HPDE6-E6E7 (cell line): Measurements from ENCODE around the gene LOXL3.

Experiments
- DNase-seq: peaks from one replicate; pipeline ENCODE4 v3.0.0; 2011; ENCODE audit warnings: missing footprints; ENCODE audit errors: extremely low spot score

The LOXL3 gene

GRCh38 chr2:74505448-74506246 lies 48.1 kb downstream of the LOXL3 start:
- DNase-seq: no peak

GRCh38 chr2:74504591-74504990 lies 49.2 kb downstream of the LOXL3 start:
- no peak for DNase-seq

DNA sequence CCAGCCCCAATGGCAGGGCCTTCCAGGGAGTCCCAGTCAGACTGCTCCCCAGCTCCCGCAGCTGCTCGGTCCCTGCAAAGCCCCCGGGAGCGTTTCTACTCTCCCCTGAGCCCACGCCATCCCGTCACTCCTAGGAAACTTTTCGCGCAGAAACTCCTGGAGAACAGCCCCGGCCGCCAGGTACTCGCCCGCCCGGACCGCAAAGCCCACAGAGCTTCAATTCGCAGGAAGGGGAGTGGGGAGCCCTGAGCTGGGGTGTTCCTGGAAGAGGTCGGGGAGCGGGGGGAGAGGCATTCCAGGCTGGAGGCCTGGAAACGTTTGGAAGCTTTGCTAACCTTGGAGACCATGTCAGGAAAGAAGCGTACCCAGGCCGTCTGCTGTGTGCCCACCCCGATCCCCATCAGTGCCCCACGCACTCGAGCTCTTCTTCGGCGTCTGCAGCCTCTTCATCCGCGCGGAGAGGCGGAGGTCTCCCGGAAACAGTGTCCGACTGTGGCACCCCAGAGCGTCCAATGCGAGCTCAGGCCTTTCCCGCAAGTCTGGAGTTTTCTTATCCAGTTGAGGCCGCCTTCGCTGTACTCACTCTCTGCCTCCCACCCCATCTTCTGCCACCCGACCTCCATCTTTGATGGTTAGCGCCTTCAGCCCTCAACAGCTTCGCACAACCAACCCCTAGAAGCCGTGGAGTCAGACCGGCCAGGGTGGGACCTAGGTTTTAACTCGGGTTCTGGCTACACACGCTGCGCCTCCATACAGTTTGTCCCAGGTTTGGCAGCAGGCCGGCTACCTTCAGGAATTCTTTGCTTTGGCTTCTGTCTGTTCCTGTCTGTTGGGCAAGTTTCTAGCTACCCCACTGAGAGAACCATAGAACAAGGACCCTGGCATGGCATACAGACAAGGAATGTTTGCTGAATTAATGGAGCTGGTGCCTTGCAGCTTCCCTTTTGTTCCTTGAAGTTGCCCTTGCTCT lies 50.0 kb downstream of the LOXL3 start:
- no peak for DNase-seq

DNA sequence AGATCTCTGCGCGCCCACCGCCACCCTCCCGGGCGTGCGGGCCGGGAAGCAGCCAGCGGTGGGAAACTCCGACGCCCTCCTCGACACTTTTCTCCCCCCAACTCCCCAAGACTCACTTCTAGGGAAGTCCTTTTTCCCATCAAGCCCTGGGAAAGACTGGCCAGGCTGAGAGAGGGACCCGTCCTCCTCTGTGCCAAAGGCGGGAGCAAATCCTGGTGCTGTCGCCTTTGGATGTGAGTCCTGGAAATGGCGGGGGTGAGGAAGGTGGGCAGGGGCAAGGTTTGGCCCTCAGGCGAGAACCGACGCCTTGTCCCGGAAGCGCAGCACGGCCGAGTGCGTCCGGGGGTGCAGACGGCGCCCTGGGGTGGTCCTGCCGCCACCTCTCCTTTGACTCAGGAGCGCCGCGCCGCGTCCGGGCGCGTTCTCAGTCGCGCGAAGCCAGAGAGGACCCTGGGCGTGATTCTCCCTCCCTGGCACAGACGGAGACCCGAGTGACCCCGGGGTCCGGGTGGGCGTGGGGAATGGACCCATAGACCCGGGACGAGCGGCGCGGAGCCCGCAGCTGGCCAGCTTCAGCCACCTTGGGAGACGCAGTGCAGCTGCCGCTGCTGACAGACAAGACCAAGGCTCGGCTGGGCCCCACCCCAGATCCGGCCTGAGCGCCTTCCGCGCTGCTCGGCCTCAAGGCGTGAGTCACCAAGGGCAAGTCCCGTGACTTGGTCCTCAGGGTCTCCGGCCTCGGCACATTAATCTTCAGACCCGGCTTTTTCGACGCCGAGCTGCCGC lies 50.8 kb downstream of the LOXL3 start:
- no peak for DNase-seq

DNA sequence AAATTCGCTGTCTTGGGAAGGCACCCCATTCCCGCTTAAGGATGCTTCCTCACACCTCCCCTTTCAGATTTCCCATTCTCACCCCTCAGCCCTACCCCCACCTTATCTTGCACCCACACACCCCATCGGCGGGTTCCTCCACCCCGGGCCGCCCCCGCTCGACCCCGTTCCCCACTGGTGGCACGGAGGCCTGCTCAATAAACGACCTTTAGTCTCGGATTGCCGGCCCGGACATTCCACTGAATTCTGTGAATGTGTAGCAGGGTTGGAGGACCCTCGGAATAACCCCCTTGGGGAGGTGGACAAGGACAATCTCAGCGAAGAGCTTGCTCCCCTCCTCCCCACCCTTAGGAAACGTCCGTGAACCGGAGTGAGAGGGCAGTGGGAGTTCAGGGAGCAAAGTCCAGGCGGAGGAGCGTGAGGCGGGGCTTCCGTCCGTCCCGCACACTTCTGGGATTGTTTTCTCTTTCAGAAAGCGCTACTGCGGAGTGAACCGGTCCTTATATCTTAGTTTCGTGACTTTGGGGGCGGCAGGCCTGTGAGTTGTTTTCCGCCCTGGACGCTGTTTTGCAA lies 51.5 kb downstream of the LOXL3 start:
- DNase-seq: no peak

- no peak for DNase-seq
Measured at GRCh38 chr2:74501335-74502071, 52.2 kb downstream of the LOXL3 start.

DNA sequence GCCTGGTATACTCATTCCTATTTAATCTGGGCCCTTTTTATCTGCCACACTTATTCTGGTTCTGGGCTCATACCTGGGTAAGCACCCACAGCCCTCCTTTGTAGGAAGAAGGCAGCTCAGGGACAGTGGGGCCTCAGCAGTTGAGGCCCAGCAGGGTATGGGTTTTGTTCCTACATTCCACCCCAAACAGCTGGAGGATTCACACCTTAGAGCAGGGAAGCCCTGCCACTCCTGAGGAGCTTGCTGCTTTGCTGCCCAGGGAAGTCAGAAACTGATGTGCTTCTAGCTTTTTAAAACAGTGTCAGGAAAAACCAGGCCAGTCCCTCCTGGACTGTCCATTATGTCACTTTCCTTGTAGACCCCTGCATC lies 53.2 kb downstream of the LOXL3 start:
- DNase-seq: no peak

DNA sequence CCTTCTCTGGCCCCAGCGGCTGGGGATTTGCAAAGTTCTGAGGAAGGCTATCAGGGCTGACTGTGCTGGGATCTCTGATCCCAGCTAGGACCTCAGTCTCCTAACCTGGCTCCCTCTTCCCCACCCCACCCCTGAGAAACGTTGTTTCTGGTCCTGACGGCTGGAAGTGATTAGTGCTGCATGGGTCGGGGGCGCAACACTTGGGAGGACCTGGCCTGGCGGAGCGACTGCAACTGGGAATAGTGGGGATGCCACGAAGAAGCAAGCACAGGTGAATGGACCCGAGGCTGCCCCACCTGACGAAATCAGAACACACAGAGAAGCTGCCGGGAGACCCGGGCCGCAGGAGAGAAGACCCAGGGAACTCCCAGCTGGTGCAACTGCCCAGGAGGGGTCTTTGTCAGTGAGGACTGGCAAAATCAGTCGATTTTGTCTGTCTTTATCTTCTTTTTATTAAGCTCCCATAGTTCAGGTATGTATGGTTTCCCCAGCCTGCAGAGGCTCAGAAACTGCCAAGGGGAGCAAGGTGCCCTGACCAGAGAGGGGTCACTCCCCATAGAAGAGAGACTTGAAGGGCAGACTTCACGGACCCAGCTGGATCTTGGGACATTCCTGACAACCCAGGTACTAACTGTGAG lies 53.7 kb downstream of the LOXL3 start:
- no peak for DNase-seq

DNA sequence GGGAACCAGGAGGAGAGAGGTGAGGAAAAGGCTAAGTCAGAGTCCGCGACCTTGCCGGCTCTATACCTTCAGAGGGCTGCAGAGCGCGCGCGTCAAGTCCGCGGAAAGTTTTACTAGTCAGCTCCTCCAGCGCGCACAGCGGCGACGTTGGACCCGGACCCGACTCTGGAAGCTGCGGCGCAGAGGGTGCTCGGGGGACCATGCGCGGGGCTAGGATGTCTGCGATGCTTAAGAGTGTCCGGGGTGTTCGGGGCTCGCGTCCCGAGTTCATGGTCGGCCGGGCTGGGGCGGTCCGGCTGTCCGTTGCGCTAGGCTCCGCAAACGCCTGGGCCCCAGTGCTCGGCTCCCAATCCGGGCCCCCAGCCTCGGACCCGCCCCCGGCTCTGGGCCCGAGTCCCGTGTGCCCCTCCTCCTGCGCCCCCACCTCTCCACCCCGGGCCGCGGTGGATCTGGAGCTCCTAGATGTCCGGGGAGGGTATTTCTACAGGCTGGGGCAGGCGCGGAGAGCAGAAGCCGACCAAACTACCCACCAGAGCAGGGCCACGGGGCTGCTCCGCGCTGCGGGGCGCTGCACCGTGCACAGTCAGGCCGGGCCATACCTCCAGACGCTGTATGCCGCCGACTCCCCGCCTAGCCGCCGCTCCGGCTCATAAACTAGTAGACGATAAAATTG lies 54.3 kb downstream of the LOXL3 start, which contains the start of gene LBX2:
LBX2 (minus strand) TSS at position 337 of the 673 bp plus-strand sequence; CDS start at position 271, 66 bp downstream.
- DNase-seq: no peak

DNA sequence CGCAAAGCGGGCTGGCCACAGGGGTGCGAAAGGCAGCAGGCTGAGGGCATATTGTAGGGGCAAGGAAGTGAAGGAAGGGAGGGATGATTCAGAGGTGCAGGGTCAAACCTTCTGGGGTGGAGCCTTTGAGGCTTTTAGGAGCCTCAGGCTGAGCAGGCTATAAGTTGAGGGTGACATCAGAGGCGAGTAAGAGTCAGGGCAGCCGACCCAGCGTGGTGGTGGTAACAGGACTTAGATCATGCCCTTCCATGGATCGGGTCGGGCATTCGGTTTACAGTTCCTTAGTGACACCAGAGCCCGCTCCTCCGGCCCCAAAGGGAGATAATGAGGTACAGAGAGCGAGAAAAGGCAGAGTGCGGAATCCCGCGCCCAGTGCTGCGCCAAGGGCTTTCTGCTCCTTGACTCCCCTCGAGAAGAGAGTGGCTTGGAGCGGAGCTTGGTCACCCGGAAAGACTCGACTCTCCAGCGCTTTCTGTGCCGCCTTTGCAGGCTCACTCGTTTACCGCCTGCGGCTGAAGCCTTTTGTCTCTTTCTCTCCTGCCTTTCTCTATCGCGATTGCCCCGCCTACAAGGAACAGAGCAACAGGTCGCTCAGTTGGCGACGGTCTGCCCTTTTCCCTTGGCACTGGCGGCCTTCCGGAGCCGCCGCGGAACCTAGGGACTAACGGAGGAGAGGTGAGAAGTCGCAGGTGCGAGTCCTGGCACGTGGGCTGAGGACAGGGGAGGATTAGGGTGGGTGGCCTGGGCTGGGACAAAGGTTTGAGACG lies 55.1 kb downstream of the LOXL3 start:
- no peak for DNase-seq

DNA sequence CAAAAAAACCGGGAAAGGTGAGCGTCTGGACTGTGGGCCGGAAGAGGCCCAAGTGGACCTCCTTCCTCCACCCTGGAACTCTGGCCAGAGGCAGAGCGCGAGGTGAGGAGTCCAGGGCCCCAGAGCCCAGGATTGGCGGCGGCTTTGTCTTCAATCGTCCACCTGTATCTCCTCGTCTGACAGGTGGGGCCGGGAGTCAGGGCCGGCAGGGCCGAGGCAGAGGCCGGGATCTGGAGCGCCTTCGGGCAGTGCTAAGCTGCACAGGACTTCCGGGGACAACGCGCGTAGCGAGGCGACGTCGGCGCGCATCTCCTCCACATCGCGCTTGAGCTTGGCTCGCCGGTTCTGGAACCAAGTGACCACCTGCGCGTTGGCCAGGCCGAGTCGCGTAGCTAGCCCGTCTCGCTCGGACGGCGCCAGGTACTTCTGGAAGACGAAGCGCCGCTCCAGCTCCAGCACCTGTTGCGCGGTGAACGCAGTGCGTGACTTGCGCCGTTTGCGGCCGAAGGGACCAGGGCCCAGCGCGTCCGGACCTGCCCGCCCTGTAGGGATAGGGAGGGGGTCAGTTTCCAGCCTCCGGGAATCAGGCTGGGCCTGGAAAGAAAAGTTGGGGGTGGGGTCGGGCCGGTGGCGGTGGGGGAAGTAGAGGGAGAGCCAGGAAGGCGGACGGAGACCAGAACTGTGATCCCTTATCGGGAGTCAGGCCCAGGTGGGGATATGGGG lies 55.8 kb downstream of the LOXL3 start:
- DNase-seq: no peak

- DNase-seq: no peak
Measured at GRCh38 chr2:74496997-74497776, 56.6 kb downstream of the LOXL3 start.

DNA sequence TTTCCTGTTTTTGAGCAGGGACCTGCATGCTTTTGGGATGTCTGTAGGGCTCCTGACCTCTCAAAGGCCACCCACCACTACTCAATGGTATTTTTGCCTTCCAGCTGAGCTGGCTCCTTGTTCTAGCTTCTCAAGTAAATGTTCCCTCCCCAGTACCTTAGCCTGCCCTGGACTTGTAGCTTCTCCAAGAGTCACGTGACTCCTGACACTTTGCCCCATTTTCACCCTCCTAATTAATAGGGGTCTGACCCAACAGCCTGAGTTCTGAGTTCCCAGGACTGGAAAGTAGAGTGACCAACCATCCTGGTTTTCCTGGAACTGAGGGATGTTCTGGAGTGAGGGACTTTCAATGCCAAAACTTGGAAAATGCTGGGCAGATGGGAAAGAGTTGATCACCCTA lies 58.3 kb downstream of the LOXL3 start:
- DNase-seq: no peak

GRCh38 chr2:74493546-74493945 lies 60.2 kb downstream of the LOXL3 start:
- no peak for DNase-seq

DNA sequence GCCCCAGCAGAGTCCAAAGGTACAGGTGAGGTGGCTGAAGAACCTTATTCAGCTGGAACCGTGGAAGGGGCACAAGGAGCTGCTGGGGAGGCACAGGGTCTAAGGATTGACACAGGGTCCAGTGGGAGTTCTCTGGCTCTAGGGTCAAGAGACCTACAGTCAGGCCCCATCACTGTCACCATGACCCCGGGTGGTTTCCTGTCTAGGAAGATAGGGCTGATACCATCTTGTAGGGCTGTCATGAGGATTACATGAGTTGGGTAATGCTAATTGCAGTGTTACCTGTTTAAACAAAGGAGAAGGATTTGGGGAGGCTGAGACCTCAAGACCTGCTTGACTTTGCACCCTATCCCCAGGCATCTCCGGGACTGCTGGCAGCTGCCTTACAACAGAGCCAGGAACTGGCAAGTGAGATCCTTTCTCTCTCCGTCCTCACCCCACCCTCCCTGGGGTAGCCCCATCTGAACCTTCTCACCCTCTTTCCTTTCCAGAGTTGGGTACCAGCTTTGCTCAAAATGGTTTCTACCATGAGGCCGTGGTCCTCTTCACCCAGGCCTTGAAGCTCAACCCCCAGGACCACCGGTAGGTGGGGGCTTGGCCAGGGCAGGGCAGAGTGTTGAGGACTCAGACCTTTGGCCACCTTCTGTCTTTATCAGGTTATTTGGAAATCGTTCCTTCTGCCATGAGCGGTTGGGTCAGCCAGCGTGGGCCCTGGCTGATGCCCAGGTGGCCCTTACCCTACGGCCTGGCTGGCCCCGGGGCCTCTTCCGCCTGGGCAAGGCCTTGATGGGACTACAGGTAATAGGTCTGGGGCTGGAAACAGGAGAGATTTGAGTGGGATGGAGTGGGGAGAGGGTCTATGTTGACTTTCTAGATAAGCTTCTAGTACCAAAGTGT lies 61.8 kb downstream of the LOXL3 start:
- no peak for DNase-seq

- no peak for DNase-seq
Measured at GRCh38 chr2:74489906-74490305, 63.8 kb downstream of the LOXL3 start.
